Endothelial cell (in vitro differentiated cells): Measurements from ENCODE around the gene STT3B. TPM values are rescaled to one million over a fixed set of nuclear protein-coding genes. Genes with fewer than 3 reads are reported as not detected.
A peak's percentile ranks its signal among the peaks of the same experiment; 100 is the strongest.

Source experiments
- DNase-seq: peaks from one replicate; pipeline ENCODE4 v3.0.0; 2021; ENCODE audit warnings: low spot score
- H3K27ac Mint-ChIP-seq: one replicate; pipeline ENCODE4 v1.8.0; 2021; ENCODE audit warnings: mixed read lengths, inconsistent platforms; ENCODE audit not compliant: unreplicated experiment
- H3K27me3 Mint-ChIP-seq: one replicate; pipeline ENCODE4 v1.8.0; 2021; ENCODE audit warnings: mild to moderate bottlenecking, moderate library complexity, mixed read lengths, inconsistent platforms; ENCODE audit not compliant: unreplicated experiment
- H3K36me3 Mint-ChIP-seq: one replicate; pipeline ENCODE4 v1.8.0; 2021; ENCODE audit warnings: mild to moderate bottlenecking, low read depth, mixed read lengths, inconsistent platforms; ENCODE audit not compliant: unreplicated experiment
- H3K4me1 Mint-ChIP-seq: one replicate; pipeline ENCODE4 v1.8.0; 2021; ENCODE audit warnings: mild to moderate bottlenecking, mixed read lengths, inconsistent platforms; ENCODE audit not compliant: unreplicated experiment
- H3K4me3 Mint-ChIP-seq: one replicate; pipeline ENCODE4 v1.8.0; 2021; ENCODE audit warnings: mild to moderate bottlenecking, mixed read lengths, inconsistent platforms; ENCODE audit not compliant: unreplicated experiment
- H3K9me3 Mint-ChIP-seq: one replicate; pipeline ENCODE4 v1.8.0; 2021; ENCODE audit warnings: mixed read lengths, inconsistent platforms; ENCODE audit not compliant: unreplicated experiment
- CTCF ChIP-seq: fragments of 200-600 bp; sonication (generic); IDR thresholded peaks from one replicate; pipeline ENCODE4 v1.5.0; 2021; ENCODE audit warnings: antibody characterized with exemption; ENCODE audit not compliant: unreplicated experiment
- total RNA-seq: library from RNA; stranded (reverse); fragmentation: NEBNext Ultra II Directional; extraction: Animal tissue kit (Norgen Biotek cat#: 25700); gene quantifications from one replicate; pipeline ENCODE4 v1.2.1, GENCODE V29; 2021; ENCODE audit not compliant: unreplicated experiment

Gene STT3B
- total RNA-seq, 1 donor from 2014 or later: 103 TPM

DNA sequence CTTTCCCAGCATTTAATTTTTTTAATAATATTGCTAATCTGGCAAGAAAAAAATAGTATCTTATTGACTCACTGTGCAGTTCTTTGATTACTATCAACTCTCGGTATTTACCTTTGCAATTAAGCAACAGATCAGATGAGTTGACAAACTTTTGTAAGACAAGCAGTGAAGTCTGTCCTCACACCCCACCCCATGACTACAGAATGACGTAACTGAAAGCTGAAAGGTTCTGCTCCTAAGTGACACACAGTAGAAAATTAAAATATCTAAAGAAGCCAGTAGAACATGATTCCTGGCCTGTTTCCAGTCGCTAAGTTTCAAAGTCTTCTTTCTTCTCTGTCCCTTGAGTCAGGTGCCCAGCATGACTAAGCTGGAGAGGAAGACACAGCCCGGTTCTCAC is 135.5 kb downstream of the STT3B start:
- H3K27me3 Mint-ChIP-seq: peaks cover 3% of the 10 kb centered on the region
- peaks cover 21% of the 10 kb centered on the region for H3K36me3 Mint-ChIP-seq
- H3K27ac Mint-ChIP-seq: no peak overlapping the region
- H3K9me3 Mint-ChIP-seq: no peaks in the 10 kb centered on the region
- H3K4me1 Mint-ChIP-seq: peaks cover 8% of the 10 kb centered on the region
- no peak for TF ChIP-seq CTCF
- H3K4me3 Mint-ChIP-seq: no peak overlapping the region
- DNase-seq: no peak

GRCh38 chr3:31670136-31670535 is 137.4 kb downstream of the STT3B start:
- no peak for DNase-seq
- no peak for TF ChIP-seq CTCF

DNA sequence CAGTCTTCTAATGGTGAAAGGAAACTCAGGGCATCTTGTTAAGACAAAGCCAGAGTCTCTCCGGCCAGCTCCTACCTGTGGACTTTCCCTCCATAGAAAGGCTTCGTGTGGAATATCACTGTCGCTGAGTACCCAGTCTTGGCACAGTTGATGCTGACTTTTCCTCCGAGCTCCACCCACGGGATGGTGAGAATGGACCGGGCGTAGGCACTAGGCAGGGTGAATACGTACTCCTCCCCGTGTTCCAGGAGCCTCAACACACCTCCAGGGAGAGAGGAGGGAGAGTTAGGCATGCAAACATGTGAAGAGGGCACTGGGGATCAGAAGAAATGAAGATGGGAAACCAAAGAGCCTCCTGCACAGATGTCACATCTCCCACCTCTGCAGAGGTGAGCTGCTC is 138.0 kb downstream of the STT3B start:
- DNase-seq: no peak
- TF ChIP-seq CTCF: no peak
- Mint-ChIP-seq H3K4me1 (no peaks in the 10 kb centered on the region), H3K27ac (no peak overlapping the region), H3K27me3 (peaks cover 4% of the 10 kb centered on the region), H3K9me3 (no peaks in the 10 kb centered on the region), H3K4me3 (no peak overlapping the region), H3K36me3 (peaks cover 15% of the 10 kb centered on the region)

More at GRCh38 chr3:31670136-31670535, 137.4 kb downstream of the STT3B start:
- Mint-ChIP-seq H3K36me3 (peaks cover 19% of the 10 kb centered on the region), H3K27me3 (peaks cover 4% of the 10 kb centered on the region), H3K9me3 (no peaks in the 10 kb centered on the region), H3K4me1 (peaks cover 2% of the 10 kb centered on the region), H3K4me3 (no peak overlapping the region), H3K27ac (peak overlapping the region; percentile 9)

DNA sequence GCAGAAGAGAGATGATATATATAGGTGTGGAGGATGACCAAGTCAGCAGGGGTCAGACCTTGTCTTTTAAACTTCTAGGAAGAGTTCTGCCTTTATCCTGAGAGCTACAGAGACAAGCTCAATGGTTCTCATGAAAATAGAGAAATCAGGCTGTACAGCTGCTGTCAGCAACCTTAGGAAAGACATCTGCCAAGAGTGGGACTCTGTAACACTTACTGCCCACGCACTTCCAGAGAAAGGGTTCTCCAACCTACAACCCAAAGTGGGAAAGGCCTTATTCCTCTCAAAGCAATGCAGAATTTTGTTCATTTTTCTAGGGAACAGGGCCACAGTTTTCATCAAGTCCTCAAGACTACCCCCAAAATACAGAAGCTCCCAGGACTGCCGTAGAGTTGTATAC is 138.7 kb downstream of the STT3B start:
- Mint-ChIP-seq H3K4me3 (no peak overlapping the region), H3K4me1 (no peaks in the 10 kb centered on the region), H3K27me3 (peaks cover 4% of the 10 kb centered on the region), H3K36me3 (peaks cover 11% of the 10 kb centered on the region), H3K27ac (no peak overlapping the region), H3K9me3 (no peaks in the 10 kb centered on the region)
- DNase-seq: no peak
- TF ChIP-seq CTCF: no peak

DNA sequence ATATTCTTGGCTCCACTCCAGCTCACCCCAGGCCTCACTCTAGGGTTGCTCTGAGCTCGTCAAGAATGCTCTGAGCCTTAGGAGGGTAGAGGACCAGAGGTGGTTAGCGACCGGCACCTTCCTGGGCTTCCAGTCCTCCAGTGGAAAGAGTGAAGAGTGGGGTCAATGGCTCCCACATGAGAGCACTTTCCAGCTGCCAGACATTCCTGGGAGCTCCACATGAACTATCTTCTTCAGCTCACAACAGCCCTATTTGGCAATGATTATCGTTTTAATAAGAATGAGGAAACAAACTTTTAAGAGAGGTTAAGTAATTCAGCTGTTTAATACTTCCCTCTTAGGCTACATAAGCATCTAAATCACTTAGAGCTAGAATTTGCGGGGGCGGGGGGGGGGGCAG is 139.3 kb downstream of the STT3B start:
- H3K4me3 Mint-ChIP-seq: no peak overlapping the region
- peaks cover 11% of the 10 kb centered on the region for H3K36me3 Mint-ChIP-seq
- no peak for TF ChIP-seq CTCF
- no peaks in the 10 kb centered on the region for H3K4me1 Mint-ChIP-seq
- no peak for DNase-seq
- no peak overlapping the region for H3K27ac Mint-ChIP-seq
- peaks cover 4% of the 10 kb centered on the region for H3K27me3 Mint-ChIP-seq
- H3K9me3 Mint-ChIP-seq: no peaks in the 10 kb centered on the region
